ENCODE measurements around the gene SYNGR2.

- TF ChIP-seq, protein P1, sequence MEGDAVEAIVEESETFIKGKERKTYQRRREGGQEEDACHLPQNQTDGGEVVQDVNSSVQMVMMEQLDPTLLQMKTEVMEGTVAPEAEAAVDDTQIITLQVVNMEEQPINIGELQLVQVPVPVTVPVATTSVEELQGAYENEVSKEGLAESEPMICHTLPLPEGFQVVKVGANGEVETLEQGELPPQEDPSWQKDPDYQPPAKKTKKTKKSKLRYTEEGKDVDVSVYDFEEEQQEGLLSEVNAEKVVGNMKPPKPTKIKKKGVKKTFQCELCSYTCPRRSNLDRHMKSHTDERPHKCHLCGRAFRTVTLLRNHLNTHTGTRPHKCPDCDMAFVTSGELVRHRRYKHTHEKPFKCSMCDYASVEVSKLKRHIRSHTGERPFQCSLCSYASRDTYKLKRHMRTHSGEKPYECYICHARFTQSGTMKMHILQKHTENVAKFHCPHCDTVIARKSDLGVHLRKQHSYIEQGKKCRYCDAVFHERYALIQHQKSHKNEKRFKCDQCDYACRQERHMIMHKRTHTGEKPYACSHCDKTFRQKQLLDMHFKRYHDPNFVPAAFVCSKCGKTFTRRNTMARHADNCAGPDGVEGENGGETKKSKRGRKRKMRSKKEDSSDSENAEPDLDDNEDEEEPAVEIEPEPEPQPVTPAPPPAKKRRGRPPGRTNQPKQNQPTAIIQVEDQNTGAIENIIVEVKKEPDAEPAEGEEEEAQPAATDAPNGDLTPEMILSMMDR (IDR thresholded peaks at IDR 0.05; ENCODE audit: borderline replicate concordance, extremely low read depth, low read length, poor library complexity, severe bottlenecking), result no peak
- no peak for TF ChIP-seq EZH2 (IDR thresholded peaks at IDR 0.05; ENCODE audit: borderline replicate concordance, low read depth, low read length, severe bottlenecking)
Observed at GRCh38 chr17:78164748-78165607, 3.4 kb upstream of the SYNGR2 start.
